Transverse colon (tissue), 4 donors: ENCODE results near the gene CIZ1. TPM values are rescaled to one million over a fixed set of nuclear protein-coding genes. Genes with fewer than 3 reads are reported as not detected.
A peak's percentile ranks its signal among the peaks of the same experiment; 100 is the strongest.
"Not testable (repeated sequence)": the region's sequence is repeated elsewhere in the genome, so short reads cannot be mapped to it uniquely, and the experiment has no call there.

ENCODE experiments used
- DNase-seq: peaks from one replicate; pipeline ENCODE4 v3.0.0-alpha.2; 2019
- H3K27ac ChIP-seq, 4 donors: fragments of 200-600 bp; sonication (generic); 2 replicates each; pipeline ENCODE4 v1.5.1; 2016 to 2018; ENCODE audit warnings: inconsistent platforms in 4 of 4
- H3K27me3 ChIP-seq: fragments of 200-600 bp; sonication (generic); 2 replicates; pipeline ENCODE4 v1.5.1; 2017; ENCODE audit warnings: inconsistent platforms
- H3K36me3 ChIP-seq, 4 donors: fragments of 200-600 bp; sonication (generic); 2 replicates each; pipeline ENCODE4 v1.5.1; 2017 to 2019; ENCODE audit warnings: inconsistent platforms in 4 of 4
- H3K4me1 ChIP-seq, 4 donors: fragments of 200-600 bp; sonication (generic); 2 replicates each; pipeline ENCODE4 v1.5.1; 2017 to 2020; ENCODE audit warnings: inconsistent platforms in 4 of 4
- H3K4me3 ChIP-seq, 4 donors: fragments of 200-600 bp; sonication (generic); 1 replicate in 1 of 4; 2 replicates in 3 of 4; pipeline versions ENCODE4 v1.5.1 to v1.6.1; 2017 to 2019; ENCODE audit warnings: inconsistent platforms in 4 of 4
- H3K9me3 ChIP-seq, 2 donors: fragments of 200-600 bp; sonication (generic); 2 replicates each; pipeline ENCODE4 v1.5.1; 2017 to 2019; ENCODE audit warnings: inconsistent platforms in 2 of 2
- EP300 ChIP-seq: sonication (generic); formaldehyde crosslinking; IDR thresholded peaks from one replicate; pipeline ENCODE4 v1.6.1; 2017; ENCODE audit warnings: antibody characterized with exemption, low read depth
- POLR2A ChIP-seq: fragments of 450-650 bp; IDR thresholded peaks from one replicate; pipeline ENCODE4 v1.6.1; 2016; ENCODE audit warnings: antibody characterized with exemption, mild to moderate bottlenecking, moderate library complexity
- POLR2AphosphoS5 ChIP-seq, 3 donors: sonication (generic); formaldehyde crosslinking; IDR thresholded peaks; one replicate each; pipeline ENCODE4 v1.6.1; 2016; ENCODE audit warnings: antibody characterized with exemption in 3 of 3
- WGBS, 2 donors: methylation state at CpG; one replicate each; pipeline ENCODE4 v1.1.5; 2018; ENCODE audit warnings: low coverage in 1 of 2; 5-methylcytosine and 5-hydroxymethylcytosine counted together
- in situ Hi-C, 4 donors: fragments of 200-750 bp; cut with MboI; loops; one replicate each; pipeline versions ENCODE4 v1.15.0 to v1.15.1; 2017; ENCODE audit warnings: low sequenced_read_pairs in 3 of 4, low pct_ligation_motif_present in 1 of 4, low pct_unique_long_range_greater_than_20kb in 1 of 4
- intact Hi-C: fragments of 100-400 bp; cut with DNase I; formaldehyde crosslinking; loops from one replicate; pipeline ENCODE4 v1.15.1; 2023; ENCODE audit warnings: low total_unique reads
- total RNA-seq, 4 donors: library from RNA; depleted of rRNA; stranded (reverse); fragments of >200 nt; gene quantifications; one replicate each; pipeline ENCODE4 v1.1.0, GENCODE V29; 2016
- TF ChIP-seq, protein P1 (sequence below), 5 experiments: fragments of 200-600 bp in 3 of 5; fragments of 450-650 bp in 2 of 5; sonication (generic) in 3 of 5; IDR thresholded peaks; 1 replicate in 2 of 5; 2 replicates in 3 of 5; pipeline ENCODE4 v1.5.1; 2016 to 2017; ENCODE audit warnings: antibody characterized with exemption in 5 of 5, inconsistent platforms in 3 of 5, mild to moderate bottlenecking in 2 of 5, moderate library complexity in 1 of 5

The CIZ1 gene
- total RNA-seq, 4 donors from 2014 or later: 59.9 to 211 (median 73.0) TPM

DNA sequence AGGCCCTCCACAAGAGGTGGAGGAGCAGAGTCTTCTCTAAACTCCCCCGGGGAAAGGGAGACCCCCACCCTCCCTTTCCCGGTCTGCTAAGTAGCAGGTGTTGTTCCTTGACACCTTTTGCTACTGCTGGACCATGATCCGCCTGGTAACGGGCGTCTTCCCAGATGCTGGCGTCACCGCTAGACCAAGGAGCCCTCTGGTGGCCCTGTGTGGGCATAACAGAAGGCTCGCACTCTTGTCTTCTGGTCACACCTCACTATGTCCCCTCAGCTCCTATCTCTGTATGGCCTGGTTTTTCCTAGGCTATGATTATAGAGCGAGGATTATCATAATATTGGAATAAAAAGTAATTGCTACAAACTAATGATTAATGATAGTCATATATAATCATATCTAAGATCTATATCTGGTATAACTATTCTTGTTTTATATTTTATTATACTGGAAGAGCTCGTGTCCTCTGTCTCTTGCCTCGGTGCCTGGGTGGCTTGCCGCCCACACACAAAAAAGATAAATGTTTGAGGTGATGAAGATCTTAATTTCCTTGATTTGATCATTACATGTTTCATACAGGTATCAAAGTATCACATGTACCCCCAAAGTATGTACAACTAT, 61.3 kb downstream of the CIZ1 start:
- intact Hi-C loops, H3K36me3 ChIP-seq, H3K27me3 ChIP-seq, H3K9me3 ChIP-seq, H3K27ac ChIP-seq, H3K4me3 ChIP-seq: not testable (repeated sequence)
- peak; percentile 80 for DNase-seq
- TF ChIP-seq, protein P1, sequence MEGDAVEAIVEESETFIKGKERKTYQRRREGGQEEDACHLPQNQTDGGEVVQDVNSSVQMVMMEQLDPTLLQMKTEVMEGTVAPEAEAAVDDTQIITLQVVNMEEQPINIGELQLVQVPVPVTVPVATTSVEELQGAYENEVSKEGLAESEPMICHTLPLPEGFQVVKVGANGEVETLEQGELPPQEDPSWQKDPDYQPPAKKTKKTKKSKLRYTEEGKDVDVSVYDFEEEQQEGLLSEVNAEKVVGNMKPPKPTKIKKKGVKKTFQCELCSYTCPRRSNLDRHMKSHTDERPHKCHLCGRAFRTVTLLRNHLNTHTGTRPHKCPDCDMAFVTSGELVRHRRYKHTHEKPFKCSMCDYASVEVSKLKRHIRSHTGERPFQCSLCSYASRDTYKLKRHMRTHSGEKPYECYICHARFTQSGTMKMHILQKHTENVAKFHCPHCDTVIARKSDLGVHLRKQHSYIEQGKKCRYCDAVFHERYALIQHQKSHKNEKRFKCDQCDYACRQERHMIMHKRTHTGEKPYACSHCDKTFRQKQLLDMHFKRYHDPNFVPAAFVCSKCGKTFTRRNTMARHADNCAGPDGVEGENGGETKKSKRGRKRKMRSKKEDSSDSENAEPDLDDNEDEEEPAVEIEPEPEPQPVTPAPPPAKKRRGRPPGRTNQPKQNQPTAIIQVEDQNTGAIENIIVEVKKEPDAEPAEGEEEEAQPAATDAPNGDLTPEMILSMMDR (IDR thresholded peaks at IDR 0.05): peak; percentile 16 to 52 (median 49)
- peaks cover 14 to 34% (median 27%) of the 10 kb centered on the region in 4 donors for H3K4me1 ChIP-seq
- in situ Hi-C loops: loop anchor here in 1 of 4 donors (25.0 kb wide), 1 partner anchor 93 kb away; no protein-coding TSS in a partner anchor
- WGBS, 2 donors: 24 to 74% methylated on average over 3 to 12 of the region's 12 CpGs

DNA sequence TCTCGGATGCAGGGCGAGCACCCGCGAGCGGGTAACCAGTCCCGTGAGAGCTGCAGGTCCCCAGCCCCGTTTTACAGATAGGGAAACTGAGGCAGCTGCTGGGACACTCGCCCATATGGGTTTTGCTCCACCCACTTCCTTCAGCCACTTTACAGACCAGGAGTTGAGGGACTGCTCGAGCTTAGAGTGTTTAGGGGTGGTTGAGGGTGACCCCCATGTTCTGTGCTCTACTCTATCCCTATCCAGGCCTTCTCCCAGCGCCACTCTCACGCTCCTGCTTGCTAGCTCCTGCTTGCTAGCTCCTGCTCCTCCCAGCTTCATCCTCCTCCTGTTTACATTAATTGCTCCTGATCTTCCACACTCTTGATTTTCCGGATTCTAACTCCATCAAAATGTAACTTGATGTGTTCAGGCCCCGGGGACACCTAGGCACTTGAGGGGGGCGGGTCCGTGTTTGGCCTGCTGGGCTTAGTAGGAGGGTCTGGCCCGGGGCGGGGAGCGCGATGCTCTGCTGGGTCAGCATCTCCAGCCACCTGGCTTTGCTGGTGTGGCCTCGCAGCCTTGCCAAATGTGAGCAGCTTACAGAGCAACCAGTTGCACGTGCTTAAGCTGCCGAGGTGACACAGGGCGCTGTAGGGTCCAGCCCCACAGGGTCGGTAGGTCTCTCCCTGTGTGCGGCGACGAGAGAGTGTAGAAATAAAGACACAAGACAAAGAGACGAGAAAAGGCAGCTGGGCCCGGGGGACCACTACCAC, 62.4 kb downstream of the CIZ1 start:
- intact Hi-C loops (no loop called here), in situ Hi-C loops (loop anchor here in 1 of 4 donors (25.0 kb wide), 1 partner anchor 92 kb away; no protein-coding TSS in a partner anchor)
- Histone ChIP-seq H3K9me3 (no peaks in the 10 kb centered on the region), H3K4me1 (peaks cover 14 to 40% (median 29%) of the 10 kb centered on the region in 4 donors), H3K27ac (peak overlapping the region; percentile 94 to 98 (median 96)), H3K4me3 (peak overlapping the region; percentile 84 to 96 (median 94)), H3K36me3 (peaks cover 0 to 7% (median 2%) of the 10 kb centered on the region in 4 donors), H3K27me3 (no peaks in the 10 kb centered on the region)
- TF ChIP-seq EP300 (no peak), POLR2AphosphoS5 (IDR thresholded peaks at IDR 0.05) (no peak), POLR2A (no peak)
- TF ChIP-seq, protein P1 (IDR thresholded peaks at IDR 0.05): no peak
- WGBS, 2 donors: 60 to 64% methylated on average over 4 to 29 of the region's 29 CpGs
- no peak for DNase-seq

DNA sequence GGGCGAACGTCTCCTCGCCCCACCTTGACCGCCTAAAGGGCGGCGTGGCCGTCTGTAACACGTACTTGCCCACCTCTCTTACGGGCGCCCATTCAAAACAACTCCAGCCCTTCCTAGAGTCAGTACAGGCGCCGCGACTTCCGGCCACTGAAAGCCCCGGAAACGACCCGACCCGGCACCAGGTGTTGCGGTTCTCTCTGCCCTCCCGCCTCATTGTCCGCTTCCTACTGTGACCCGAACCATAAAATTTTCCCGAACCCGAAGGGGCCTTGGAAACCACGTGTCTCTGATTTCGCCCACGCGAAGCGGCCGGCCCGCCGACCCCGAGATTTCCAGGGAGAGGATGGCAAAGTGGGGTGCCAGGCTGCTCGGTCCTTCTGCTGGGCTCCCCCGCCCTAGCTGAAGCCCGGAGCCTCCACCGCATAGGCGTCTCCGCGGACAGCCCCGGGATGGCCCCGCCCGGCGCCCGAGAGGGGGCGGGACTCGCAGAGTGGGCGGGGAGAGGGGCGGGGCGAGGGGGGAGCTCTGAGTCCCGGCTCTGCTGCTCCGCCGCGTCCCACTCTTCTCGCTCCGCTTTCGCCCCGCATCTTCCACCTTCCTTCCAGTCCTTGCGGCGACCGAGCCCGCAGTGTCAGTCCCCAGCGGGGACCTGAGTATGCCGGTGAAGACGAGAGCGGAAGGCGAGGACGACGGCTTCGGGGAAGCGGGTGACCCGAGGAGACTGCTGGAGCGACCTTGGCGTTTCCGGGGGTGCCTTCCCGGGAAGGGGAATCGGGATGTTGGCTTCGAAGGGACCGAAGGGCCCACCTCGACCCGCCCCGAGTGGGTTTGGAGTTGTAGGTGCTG, 63.2 kb downstream of the CIZ1 start:
- intact Hi-C loops (no loop called here), in situ Hi-C loops (loop anchor here in 1 of 4 donors (25.0 kb wide), 1 partner anchor 91 kb away; no protein-coding TSS in a partner anchor)
- Histone ChIP-seq H3K27ac (peak overlapping the region; percentile 94 to 98 (median 96)), H3K36me3 (peaks cover 0 to 10% (median 4%) of the 10 kb centered on the region in 4 donors), H3K9me3 (no peaks in the 10 kb centered on the region), H3K4me3 (peak overlapping the region; percentile 84 to 96 (median 94)), H3K27me3 (no peaks in the 10 kb centered on the region), H3K4me1 (peaks cover 14 to 40% (median 29%) of the 10 kb centered on the region in 4 donors)
- 1% methylated on average over 55 of the region's 82 CpGs; no CpG with 5 or more reads in 1 of the 2 donors for WGBS, 2 donors
- TF ChIP-seq, protein P1 (IDR thresholded peaks at IDR 0.05): no peak
- TF ChIP-seq POLR2AphosphoS5 (IDR thresholded peaks at IDR 0.05): peak; percentile 52 to 82 (median 79)
- TF ChIP-seq EP300: no peak
- peak; percentile 68 for TF ChIP-seq POLR2A
- peak; percentile 85 for DNase-seq
